ENCODE results near the gene SPOCK1.

GRCh38 chr5:137450759-137451158 lies 48.4 kb downstream of the SPOCK1 start:
- TF ChIP-seq, protein P1, sequence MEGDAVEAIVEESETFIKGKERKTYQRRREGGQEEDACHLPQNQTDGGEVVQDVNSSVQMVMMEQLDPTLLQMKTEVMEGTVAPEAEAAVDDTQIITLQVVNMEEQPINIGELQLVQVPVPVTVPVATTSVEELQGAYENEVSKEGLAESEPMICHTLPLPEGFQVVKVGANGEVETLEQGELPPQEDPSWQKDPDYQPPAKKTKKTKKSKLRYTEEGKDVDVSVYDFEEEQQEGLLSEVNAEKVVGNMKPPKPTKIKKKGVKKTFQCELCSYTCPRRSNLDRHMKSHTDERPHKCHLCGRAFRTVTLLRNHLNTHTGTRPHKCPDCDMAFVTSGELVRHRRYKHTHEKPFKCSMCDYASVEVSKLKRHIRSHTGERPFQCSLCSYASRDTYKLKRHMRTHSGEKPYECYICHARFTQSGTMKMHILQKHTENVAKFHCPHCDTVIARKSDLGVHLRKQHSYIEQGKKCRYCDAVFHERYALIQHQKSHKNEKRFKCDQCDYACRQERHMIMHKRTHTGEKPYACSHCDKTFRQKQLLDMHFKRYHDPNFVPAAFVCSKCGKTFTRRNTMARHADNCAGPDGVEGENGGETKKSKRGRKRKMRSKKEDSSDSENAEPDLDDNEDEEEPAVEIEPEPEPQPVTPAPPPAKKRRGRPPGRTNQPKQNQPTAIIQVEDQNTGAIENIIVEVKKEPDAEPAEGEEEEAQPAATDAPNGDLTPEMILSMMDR (conservative IDR thresholded peaks at IDR 0.05; ENCODE audit: low read depth, low read length): no peak
- no peak for TF ChIP-seq EZH2 (IDR thresholded peaks at IDR 0.05; ENCODE audit: low read length, unreplicated experiment)
- TF ChIP-seq EZH2phosphoT487 (IDR thresholded peaks at IDR 0.05; ENCODE audit: borderline replicate concordance, low read length): no peak
